GM12878 (cell line): Measurements from ENCODE around the gene MAP3K1. TPM values are rescaled to one million over a fixed set of nuclear protein-coding genes. Genes with fewer than 3 reads are reported as not detected.

Source experiments
- ATAC-seq: fragments of 200-7000 bp; cut with Tn5 transposase; 3 replicates; pipeline ENCODE4 v1.9.1; 2020; ENCODE audit warnings: mild to moderate bottlenecking, moderate library complexity
- BruUV-seq: library from RNA; stranded (reverse); fragments of 400-500 nt; replicated peaks from 2 replicates; lab custom pipeline; 2021; lab: Mats Ljungman, UMichigan
- CTCF ChIA-PET: fragments of 300-600 bp; sonication (Branson Sonifier 250); formaldehyde crosslinking; extraction: SDS; loops from one replicate; lab custom pipeline; 2021; ENCODE audit warnings: inconsistent platforms; lab: Yijun Ruan, JAX
- POLR2A ChIA-PET: fragments of 350-600 bp; formaldehyde crosslinking; extraction: SDS; loops from one replicate; lab custom pipeline; 2021; ENCODE audit warnings: inconsistent platforms; lab: Charles Lee
- RAD21 ChIA-PET: fragments of 300-600 bp; sonication (Branson Sonifier 250); formaldehyde crosslinking; loops from one replicate; lab custom pipeline; 2023; ENCODE audit warnings: antibody characterized with exemption; ENCODE audit not compliant: unreplicated experiment; lab: Charles Lee
- SMC1A ChIA-PET: fragments of 300-600 bp; sonication (Branson Sonifier 250); formaldehyde crosslinking; loops from one replicate; lab custom pipeline; 2023; ENCODE audit not compliant: unreplicated experiment, uncharacterized antibody; lab: Charles Lee
- DNase-seq: peaks from one replicate; pipeline ENCODE4 v3.0.0-alpha.2; 2011; ENCODE audit warnings: low read depth, low spot score
- FAIRE-seq: peaks from 3 replicates; lab custom pipeline; 2011; peaks lifted over from hg19 to GRCh38; lab: Jason Lieb, UNC
- H2AFZ ChIP-seq: 2 replicates; pipeline ENCODE4 v1.6.0; 2011; ENCODE audit warnings: low read depth, low read length, control low read depth; ENCODE audit not compliant: control insufficient read depth
- H3K27ac ChIP-seq: 2 replicates; pipeline ENCODE4 v1.5.1; 2011; ENCODE audit warnings: control low read depth; ENCODE audit not compliant: control insufficient read depth, insufficient read depth
- H3K27me3 ChIP-seq, 2 experiments: replicated peaks in 1 of 2; 2 replicates each; pipeline versions ENCODE4 v1.6.0 to v1.6.1; 2011; ENCODE audit warnings: low read length in 1 of 2; ENCODE audit not compliant: control insufficient read depth in 2 of 2, insufficient read depth in 2 of 2
- H3K36me3 ChIP-seq, 2 experiments: 2 replicates each; pipeline ENCODE4 v1.5.1; 2011; ENCODE audit warnings: low read length in 1 of 2; ENCODE audit not compliant: control insufficient read depth in 2 of 2, insufficient read depth in 2 of 2
- H3K4me1 ChIP-seq: 2 replicates; pipeline ENCODE4 v1.6.1; 2011; ENCODE audit warnings: mild to moderate bottlenecking, low read length, moderate library complexity, mixed read lengths; ENCODE audit not compliant: control insufficient read depth, insufficient read depth
- H3K4me2 ChIP-seq: 2 replicates; pipeline ENCODE4 v1.6.0; 2011; ENCODE audit warnings: control low read depth; ENCODE audit not compliant: control insufficient read depth, insufficient read depth
- H3K4me3 ChIP-seq: fragments of 200-600 bp; sonication (generic); 2 replicates; pipeline ENCODE4 v1.5.1; 2016
- H3K79me2 ChIP-seq: 2 replicates; pipeline ENCODE4 v1.6.0; 2011; ENCODE audit warnings: low read length; ENCODE audit not compliant: control insufficient read depth, insufficient read depth
- H3K9ac ChIP-seq: 2 replicates; pipeline ENCODE4 v1.8.0; 2011; ENCODE audit warnings: low read length, control low read depth, mixed read lengths; ENCODE audit not compliant: control insufficient read depth, insufficient read depth
- H3K9me3 ChIP-seq: replicated peaks from 3 replicates; pipeline ENCODE4 v1.5.1; 2011; ENCODE audit warnings: mild to moderate bottlenecking, low read length; ENCODE audit not compliant: control insufficient read depth, insufficient read depth
- H4K20me1 ChIP-seq: 2 replicates; pipeline ENCODE4 v1.6.0; 2011; ENCODE audit not compliant: control insufficient read depth, insufficient read depth
- ASH2L ChIP-seq: fragments of 300-600, 200-600 bp; sonication (generic); IDR thresholded peaks from 2 replicates; pipeline ENCODE4 v1.6.1; 2017; ENCODE audit warnings: low read depth, mild to moderate bottlenecking, borderline replicate concordance
- BCL11A ChIP-seq: IDR thresholded peaks from 2 replicates; pipeline ENCODE4 v1.6.1; 2011; ENCODE audit warnings: low read depth, low read length
- CEBPB ChIP-seq, 2 experiments: fragments of 150-350 bp in 1 of 2; IDR thresholded peaks; 2 replicates each; pipeline ENCODE4 v1.6.1; 2012 to 2014; ENCODE audit warnings: low read depth in 2 of 2, low read length in 2 of 2, borderline replicate concordance in 1 of 2, inconsistent platforms in 1 of 2
- CREB1 ChIP-seq: IDR thresholded peaks from 2 replicates; pipeline ENCODE4 v1.6.1; 2012; ENCODE audit warnings: low read depth, mild to moderate bottlenecking, inconsistent platforms
- ESRRA ChIP-seq: IDR thresholded peaks from 2 replicates; pipeline ENCODE4 v1.6.1; 2012; ENCODE audit warnings: mild to moderate bottlenecking, low read length, improper control_type of control experiment
- EZH2 ChIP-seq: IDR thresholded peaks from 2 replicates; pipeline ENCODE4 v1.6.1; 2012; ENCODE audit warnings: low read depth, mild to moderate bottlenecking, control low read depth, inconsistent platforms, low read length, borderline replicate concordance; ENCODE audit not compliant: control insufficient read depth
- KDM1A ChIP-seq: fragments of 200-600 bp; sonication (generic); IDR thresholded peaks from 2 replicates; pipeline ENCODE4 v1.6.1; 2016; ENCODE audit warnings: borderline replicate concordance
- LARP7 ChIP-seq: fragments of 450-650 bp; IDR thresholded peaks from 2 replicates; pipeline ENCODE4 v1.6.1; 2017; ENCODE audit warnings: mild to moderate bottlenecking
- MEF2B ChIP-seq: fragments of 450-650 bp; IDR thresholded peaks from 2 replicates; pipeline ENCODE4 v1.6.1; 2018; ENCODE audit warnings: mild to moderate bottlenecking, moderate library complexity; ENCODE audit not compliant: partially characterized antibody, poor library complexity, severe bottlenecking
- NFYB ChIP-seq: IDR thresholded peaks from 2 replicates; pipeline ENCODE4 v1.6.1; 2011; ENCODE audit warnings: low read depth, mild to moderate bottlenecking, low read length, improper control_type of control experiment, moderate library complexity; ENCODE audit not compliant: insufficient read depth
- POU2F2 ChIP-seq: IDR thresholded peaks from 3 replicates; pipeline ENCODE4 v1.6.1; 2011; ENCODE audit warnings: low read depth, mild to moderate bottlenecking, low read length, borderline replicate concordance
- RUNX3 ChIP-seq: IDR thresholded peaks from 2 replicates; pipeline ENCODE4 v1.6.1; 2012; ENCODE audit warnings: low read length, inconsistent platforms
- SIX5 ChIP-seq: IDR thresholded peaks from 2 replicates; pipeline ENCODE4 v1.6.1; 2011; ENCODE audit warnings: mild to moderate bottlenecking, low read depth, low read length, moderate library complexity; ENCODE audit not compliant: severe bottlenecking
- SMAD5 ChIP-seq: IDR thresholded peaks from 2 replicates; pipeline ENCODE4 v1.6.1; 2016; ENCODE audit warnings: antibody characterized with exemption, low read depth
- STAT1 ChIP-seq: fragments of 450-650 bp; conservative IDR thresholded peaks from 2 replicates; pipeline ENCODE4 v1.6.1; 2014; ENCODE audit warnings: antibody characterized with exemption, mild to moderate bottlenecking
- ZSCAN29 ChIP-seq: fragments of 450-650 bp; IDR thresholded peaks from 2 replicates; pipeline ENCODE4 v1.6.1; 2017; ENCODE audit warnings: mild to moderate bottlenecking, moderate library complexity
- ZZZ3 ChIP-seq: IDR thresholded peaks from 2 replicates; pipeline ENCODE4 v1.6.1; 2011; ENCODE audit warnings: low read depth; ENCODE audit not compliant: control insufficient read depth, insufficient read length
- WGBS: methylation state at CpG from one replicate; pipeline ENCODE4 v1.1.6; 2016; ENCODE audit warnings: low lambda C conversion rate; ENCODE audit not compliant: insufficient replicate concordance, insufficient coverage; ENCODE audit errors: missing lambda C conversion rate; 5-methylcytosine and 5-hydroxymethylcytosine counted together
- in situ Hi-C: fragments of 300-500 bp; cut with MboI; formaldehyde crosslinking; loops from 9 replicates; pipeline ENCODE4 v1.14.3; 2018; ENCODE audit warnings: mixed read lengths
- intact Hi-C: fragments of 100-400 bp; cut with micrococcal nuclease; formaldehyde crosslinking; loops from one replicate; pipeline ENCODE4 v1.14.2; 2022; ENCODE audit not compliant: unreplicated experiment
- polyA plus RNA-seq, 11 experiments: library from polyadenylated mRNA; depleted of rRNA in 4 of 11; unstranded in 6 of 11; stranded (reverse) in 5 of 11; fragments of >200 nt; fragmentation: Nextera tagmentation in 4 of 11; fragmentation: Illumina TruSeq in 1 of 11; extraction: Ambion mirVana in 4 of 11; extraction: Trizol in 1 of 11; gene quantifications; 1 replicate in 1 of 11; 2 replicates in 10 of 11; pipeline versions ENCODE4 v1.2.1 to v1.2.3, GENCODE V29; 2011 to 2016; ENCODE audit warnings: inconsistent platforms in 2 of 11, missing spikeins in 2 of 11, low read depth in 1 of 11
- total RNA-seq, 4 experiments: library from RNA; depleted of rRNA in 3 of 4; stranded (reverse); fragments of >200 nt in 3 of 4; fragmentation: Illumina TruSeq in 1 of 4; extraction: Trizol in 1 of 4; gene quantifications; 2 replicates each; pipeline versions ENCODE4 v1.2.1 to v1.2.3, GENCODE V29; 2013 to 2021
- TF ChIP-seq, protein P1 (sequence below): fragments of 450-650 bp; formaldehyde crosslinking; IDR thresholded peaks from 2 replicates; pipeline ENCODE4 v1.4.0; 2022; ENCODE audit warnings: mild to moderate bottlenecking, moderate library complexity
- TF ChIP-seq, protein P2 (sequence below): fragments of 450-650 bp; IDR thresholded peaks from 2 replicates; pipeline ENCODE4 v1.6.1; 2017; ENCODE audit warnings: mild to moderate bottlenecking
- TF ChIP-seq, protein P3 (sequence below): fragments of 450-650 bp; IDR thresholded peaks from 2 replicates; pipeline ENCODE4 v1.6.1; 2016; ENCODE audit warnings: mild to moderate bottlenecking

MAP3K1 gene
- total and polyA plus RNA-seq, 10 of the 15 experiments (the other 5 are each of a cell fraction or from before 2014, with no cell fraction given), result 7.5 to 24.6 (median 12.6) TPM

DNA sequence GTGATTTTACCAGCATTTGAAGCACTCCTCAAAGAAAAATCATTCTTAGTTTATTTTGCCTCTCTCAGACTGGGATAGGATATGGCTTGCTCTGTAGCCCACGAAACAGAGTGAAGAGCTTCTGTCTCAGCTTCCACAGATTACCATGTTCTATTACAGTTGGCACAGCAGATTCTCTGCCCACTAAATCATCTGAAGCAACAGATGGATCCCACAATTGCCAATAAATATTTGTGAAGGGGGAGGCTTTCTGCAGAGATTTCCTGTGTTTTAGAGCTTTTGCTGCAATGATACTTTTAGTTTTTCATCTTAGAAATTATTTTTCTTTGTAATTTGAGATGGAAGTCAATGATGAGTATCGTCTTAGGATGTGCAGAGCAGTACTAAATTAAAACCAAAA, 12.3 kb upstream of the MAP3K1 start:
- Histone ChIP-seq H3K36me3 (no peaks in the 10 kb centered on the region), H3K4me3 (no peak overlapping the region), H4K20me1 (no peaks in the 10 kb centered on the region), H2AFZ (no peak overlapping the region), H3K27ac (no peak overlapping the region), H3K4me2 (no peak overlapping the region), H3K4me1 (no peaks in the 10 kb centered on the region), H3K79me2 (no peaks in the 10 kb centered on the region), H3K27me3 (no peaks in the 10 kb centered on the region; a peak in 1 of 4 replicates), H3K9me3 (no peaks in the 10 kb centered on the region), H3K9ac (no peak overlapping the region)
- no TSS peak for BruUV-seq
- ChIA-PET POLR2A (no interaction called here), CTCF (interaction anchor here (1.8 kb wide), 1 partner anchor 35 kb away, joined by 4 read pairs; no protein-coding TSS in a partner anchor), SMC1A (interaction anchor here (1.1 to 2.1 kb wide), 4 partner anchors 10 to 36 kb away, joined by 3 to 7 read pairs (median 5); no protein-coding TSS in a partner anchor), RAD21 (interaction anchor here (1.6 kb wide), 2 partner anchors 11 to 133 kb away, joined by 3 to 6 read pairs; no protein-coding TSS in a partner anchor)
- FAIRE-seq (no peak), ATAC-seq (no peak), DNase-seq (no peak)
- 29% methylated on average over 2 of the region's 2 CpGs for WGBS
- TF ChIP-seq CREB1 (no peak), KDM1A (no peak), SMAD5 (no peak), POU2F2 (no peak), SIX5 (no peak), RUNX3 (no peak), STAT1 (no peak), NFYB (no peak), BCL11A (no peak), CEBPB (IDR thresholded peaks at IDR 0.05; ENCODE audit: borderline replicate concordance in 1 of 2, low read depth in 2 of 2, low read length in 2 of 2) (no peak), MEF2B (no peak), ZZZ3 (no peak), LARP7 (no peak), ESRRA (no peak), EZH2 (no peak), ASH2L (no peak), ZSCAN29 (no peak)
- TF ChIP-seq, protein P1, sequence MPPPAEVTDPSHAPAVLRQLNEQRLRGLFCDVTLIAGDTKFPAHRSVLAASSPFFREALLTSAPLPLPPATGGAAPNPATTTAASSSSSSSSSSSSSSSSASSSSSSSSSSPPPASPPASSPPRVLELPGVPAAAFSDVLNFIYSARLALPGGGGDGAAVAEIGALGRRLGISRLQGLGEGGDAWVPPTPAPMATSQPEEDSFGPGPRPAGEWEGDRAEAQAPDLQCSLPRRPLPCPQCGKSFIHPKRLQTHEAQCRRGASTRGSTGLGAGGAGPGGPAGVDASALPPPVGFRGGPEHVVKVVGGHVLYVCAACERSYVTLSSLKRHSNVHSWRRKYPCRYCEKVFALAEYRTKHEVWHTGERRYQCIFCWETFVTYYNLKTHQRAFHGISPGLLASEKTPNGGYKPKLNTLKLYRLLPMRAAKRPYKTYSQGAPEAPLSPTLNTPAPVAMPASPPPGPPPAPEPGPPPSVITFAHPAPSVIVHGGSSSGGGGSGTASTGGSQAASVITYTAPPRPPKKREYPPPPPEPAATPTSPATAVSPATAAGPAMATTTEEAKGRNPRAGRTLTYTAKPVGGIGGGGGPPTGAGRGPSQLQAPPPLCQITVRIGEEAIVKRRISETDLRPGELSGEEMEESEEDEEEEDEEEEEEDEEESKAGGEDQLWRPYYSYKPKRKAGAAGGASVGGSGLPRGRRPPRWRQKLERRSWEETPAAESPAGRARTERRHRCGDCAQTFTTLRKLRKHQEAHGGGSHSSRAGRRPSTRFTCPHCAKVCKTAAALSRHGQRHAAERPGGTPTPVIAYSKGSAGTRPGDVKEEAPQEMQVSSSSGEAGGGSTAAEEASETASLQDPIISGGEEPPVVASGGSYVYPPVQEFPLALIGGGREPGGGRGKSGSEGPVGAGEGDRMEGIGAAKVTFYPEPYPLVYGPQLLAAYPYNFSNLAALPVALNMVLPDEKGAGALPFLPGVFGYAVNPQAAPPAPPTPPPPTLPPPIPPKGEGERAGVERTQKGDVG (CRISPR knock-in tag), result no peak
- TF ChIP-seq, protein P2, sequence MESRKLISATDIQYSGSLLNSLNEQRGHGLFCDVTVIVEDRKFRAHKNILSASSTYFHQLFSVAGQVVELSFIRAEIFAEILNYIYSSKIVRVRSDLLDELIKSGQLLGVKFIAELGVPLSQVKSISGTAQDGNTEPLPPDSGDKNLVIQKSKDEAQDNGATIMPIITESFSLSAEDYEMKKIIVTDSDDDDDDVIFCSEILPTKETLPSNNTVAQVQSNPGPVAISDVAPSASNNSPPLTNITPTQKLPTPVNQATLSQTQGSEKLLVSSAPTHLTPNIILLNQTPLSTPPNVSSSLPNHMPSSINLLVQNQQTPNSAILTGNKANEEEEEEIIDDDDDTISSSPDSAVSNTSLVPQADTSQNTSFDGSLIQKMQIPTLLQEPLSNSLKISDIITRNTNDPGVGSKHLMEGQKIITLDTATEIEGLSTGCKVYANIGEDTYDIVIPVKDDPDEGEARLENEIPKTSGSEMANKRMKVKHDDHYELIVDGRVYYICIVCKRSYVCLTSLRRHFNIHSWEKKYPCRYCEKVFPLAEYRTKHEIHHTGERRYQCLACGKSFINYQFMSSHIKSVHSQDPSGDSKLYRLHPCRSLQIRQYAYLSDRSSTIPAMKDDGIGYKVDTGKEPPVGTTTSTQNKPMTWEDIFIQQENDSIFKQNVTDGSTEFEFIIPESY, result no peak
- TF ChIP-seq, protein P3, sequence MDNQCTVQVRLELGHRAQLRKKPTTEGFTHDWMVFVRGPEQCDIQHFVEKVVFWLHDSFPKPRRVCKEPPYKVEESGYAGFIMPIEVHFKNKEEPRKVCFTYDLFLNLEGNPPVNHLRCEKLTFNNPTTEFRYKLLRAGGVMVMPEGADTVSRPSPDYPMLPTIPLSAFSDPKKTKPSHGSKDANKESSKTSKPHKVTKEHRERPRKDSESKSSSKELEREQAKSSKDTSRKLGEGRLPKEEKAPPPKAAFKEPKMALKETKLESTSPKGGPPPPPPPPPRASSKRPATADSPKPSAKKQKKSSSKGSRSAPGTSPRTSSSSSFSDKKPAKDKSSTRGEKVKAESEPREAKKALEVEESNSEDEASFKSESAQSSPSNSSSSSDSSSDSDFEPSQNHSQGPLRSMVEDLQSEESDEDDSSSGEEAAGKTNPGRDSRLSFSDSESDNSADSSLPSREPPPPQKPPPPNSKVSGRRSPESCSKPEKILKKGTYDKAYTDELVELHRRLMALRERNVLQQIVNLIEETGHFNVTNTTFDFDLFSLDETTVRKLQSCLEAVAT, result no peak
- in situ Hi-C loops (no loop called here), intact Hi-C loops (no loop called here)
